NB4 (cell line): ENCODE data around the gene CWC22.

Source experiments
- MYC ChIP-seq: IDR thresholded peaks from 2 replicates; pipeline ENCODE4 v1.6.1; 2011; ENCODE audit warnings: low read depth, low read length
- POLR2A ChIP-seq: IDR thresholded peaks from 2 replicates; pipeline ENCODE4 v1.6.1; 2011; ENCODE audit warnings: mild to moderate bottlenecking; ENCODE audit not compliant: insufficient read length; ENCODE audit errors: extremely low read depth

- TF ChIP-seq POLR2A (no peak), MYC (no peak)
Observed at GRCh38 chr2:179995741-179996515, 11.2 kb downstream of the CWC22 start.
